SK-N-SH (cell line): ENCODE results near the gene ABHD17C. TPM values are rescaled to one million over a fixed set of nuclear protein-coding genes. Genes with fewer than 3 reads are reported as not detected.

Experiments
- CTCF ChIA-PET: fragments of 300-600, 350-600 bp; formaldehyde crosslinking; extraction: SDS; loops from one replicate; lab custom pipeline; 2021; lab: Yijun Ruan, JAX
- POLR2A ChIA-PET: fragments of 350-600 bp; sonication (Branson Sonifier 250); formaldehyde crosslinking; extraction: SDS; loops from one replicate; lab custom pipeline; 2020; ENCODE audit warnings: antibody characterized with exemption, inconsistent platforms; lab: Yijun Ruan, JAX
- DNase-seq: peaks from one replicate; pipeline ENCODE4 v3.0.0; 2012
- H2AFZ ChIP-seq: fragments of 200-600 bp; sonication (generic); 2 replicates; pipeline ENCODE4 v1.8.1; 2016; ENCODE audit warnings: antibody characterized with exemption, mild to moderate bottlenecking, low read depth
- H3F3A ChIP-seq: fragments of 200-600 bp; sonication (generic); replicated peaks from 2 replicates; pipeline ENCODE3; 2016; ENCODE audit warnings: antibody characterized with exemption, mild to moderate bottlenecking; ENCODE audit not compliant: insufficient read depth
- H3K27ac ChIP-seq, 2 experiments: fragments of 200-500 bp in 1 of 2; fragments of 200-600 bp in 1 of 2; sonication (Bioruptor generic) in 1 of 2; sonication (generic), shearing (Covaris generic) in 1 of 2; 2 replicates each; pipeline versions ENCODE4 v1.5.1 to v1.6.1; 2014 to 2016; ENCODE audit warnings: low read depth in 2 of 2, inconsistent platforms in 1 of 2, low read length in 1 of 2, mild to moderate bottlenecking in 1 of 2, mixed read lengths in 1 of 2
- H3K27me3 ChIP-seq: fragments of 200-600 bp; sonication (generic), shearing (Covaris generic); 2 replicates; pipeline ENCODE4 v1.6.1; 2016; ENCODE audit warnings: mixed run types; ENCODE audit not compliant: insufficient read depth
- H3K36me3 ChIP-seq, 2 experiments: fragments of 200-500 bp in 1 of 2; fragments of 200-600 bp in 1 of 2; sonication (Bioruptor generic) in 1 of 2; sonication (generic) in 1 of 2; replicated peaks in 1 of 2; 2 replicates each; pipeline versions ENCODE3 to v1.5.1; 2014 to 2016; ENCODE audit warnings: low read length in 1 of 2, mild to moderate bottlenecking in 1 of 2; ENCODE audit not compliant: insufficient read depth in 2 of 2, control insufficient read depth in 1 of 2
- H3K4me1 ChIP-seq, 2 experiments: fragments of 200-500 bp in 1 of 2; fragments of 200-600 bp in 1 of 2; sonication (Bioruptor generic) in 1 of 2; sonication (generic), shearing (Covaris generic) in 1 of 2; 2 replicates each; pipeline versions ENCODE4 v1.5.1 to v1.6.1; 2014 to 2016; ENCODE audit warnings: low read depth in 1 of 2, low read length in 1 of 2, mixed run types in 1 of 2; ENCODE audit not compliant: insufficient read depth in 2 of 2, control insufficient read depth in 1 of 2
- H3K4me2 ChIP-seq: fragments of 200-600 bp; sonication (generic), shearing (Covaris generic); 2 replicates; pipeline ENCODE4 v1.6.1; 2017; ENCODE audit warnings: mixed run types
- H3K4me3 ChIP-seq, 2 experiments: fragments of 200-500 bp in 1 of 2; fragments of 200-600 bp in 1 of 2; sonication (Bioruptor generic) in 1 of 2; sonication (generic), shearing (Covaris generic) in 1 of 2; 2 replicates each; pipeline versions ENCODE4 v1.5.1 to v1.8.1; 2014 to 2016; ENCODE audit warnings: low read depth in 2 of 2, inconsistent platforms in 1 of 2, low read length in 1 of 2, mild to moderate bottlenecking in 1 of 2, mixed read lengths in 1 of 2, moderate library complexity in 1 of 2
- H3K79me2 ChIP-seq: fragments of 200-600 bp; sonication (generic); 2 replicates; pipeline ENCODE4 v1.8.1; 2017; ENCODE audit warnings: mild to moderate bottlenecking; ENCODE audit not compliant: insufficient read depth
- H3K9ac ChIP-seq: fragments of 200-600 bp; sonication (generic); 2 replicates; pipeline ENCODE4 v1.6.1; 2017; ENCODE audit warnings: mixed run types
- H3K9me2 ChIP-seq: fragments of 200-600 bp; sonication (generic); 2 replicates; pipeline ENCODE4 v1.6.1; 2017; ENCODE audit warnings: mixed run types
- H3K9me3 ChIP-seq: fragments of 200-600 bp; sonication (generic); 2 replicates; pipeline ENCODE4 v1.6.1; 2017; ENCODE audit warnings: mixed run types, mild to moderate bottlenecking, moderate library complexity
- H4K20me1 ChIP-seq: fragments of 200-600 bp; sonication (generic); 2 replicates; pipeline ENCODE4 v1.6.1; 2017; ENCODE audit warnings: mild to moderate bottlenecking, mixed run types; ENCODE audit not compliant: insufficient read depth
- CHD2 ChIP-seq: fragments of 150-350 bp; IDR thresholded peaks from 2 replicates; pipeline ENCODE4 v1.6.1; 2018; ENCODE audit warnings: low read length; ENCODE audit not compliant: partially characterized antibody
- EP300 ChIP-seq, 2 experiments: IDR thresholded peaks; 2 replicates each; pipeline versions ENCODE4 v1.4.0 to v1.6.1; 2012; ENCODE audit warnings: borderline replicate concordance in 1 of 2, low read depth in 1 of 2, low read length in 1 of 2
- EZH2phosphoT487 ChIP-seq: fragments of 200-600 bp; sonication (generic); IDR thresholded peaks from 2 replicates; pipeline ENCODE4 v1.6.1; 2017; ENCODE audit warnings: low read depth, mixed run types, mild to moderate bottlenecking, antibody characterized with exemption, moderate library complexity, borderline replicate concordance
- FOSL2 ChIP-seq: IDR thresholded peaks from 2 replicates; pipeline ENCODE4 v1.4.0; 2012; ENCODE audit warnings: low read depth, mild to moderate bottlenecking, moderate library complexity, borderline replicate concordance
- FOXJ3 ChIP-seq: sonication (generic); formaldehyde crosslinking; IDR thresholded peaks from 2 replicates; pipeline ENCODE4 v1.5.1; 2020; ENCODE audit warnings: mild to moderate bottlenecking, missing genetic modification reagents
- FOXM1 ChIP-seq: IDR thresholded peaks from 2 replicates; pipeline ENCODE4 v1.4.0; 2012; ENCODE audit warnings: low read depth, mild to moderate bottlenecking
- GABPA ChIP-seq: IDR thresholded peaks from 2 replicates; pipeline ENCODE4 v1.4.0; 2012; ENCODE audit warnings: low read depth, mild to moderate bottlenecking
- IRF3 ChIP-seq: fragments of 150-350 bp; IDR thresholded peaks from 2 replicates; pipeline ENCODE4 v1.6.1; 2016; ENCODE audit warnings: mild to moderate bottlenecking, low read depth, low read length
- JUND ChIP-seq: IDR thresholded peaks from 2 replicates; pipeline ENCODE4 v1.4.0; 2012
- MAX ChIP-seq: IDR thresholded peaks from 2 replicates; pipeline ENCODE4 v1.4.0; 2012; ENCODE audit warnings: low read depth
- MEF2A ChIP-seq: IDR thresholded peaks from 2 replicates; pipeline ENCODE4 v1.4.0; 2012; ENCODE audit warnings: low read depth, borderline replicate concordance
- NFIC ChIP-seq: IDR thresholded peaks from 2 replicates; pipeline ENCODE4 v1.4.0; 2012; ENCODE audit warnings: borderline replicate concordance
- PBX3 ChIP-seq: IDR thresholded peaks from 2 replicates; pipeline ENCODE4; 2012
- RFX5 ChIP-seq: IDR thresholded peaks from 2 replicates; pipeline ENCODE4 v1.6.1; 2012; ENCODE audit warnings: mild to moderate bottlenecking, improper control_type of control experiment, low read length
- RXRA ChIP-seq: IDR thresholded peaks from 2 replicates; pipeline ENCODE4 v1.4.0; 2012; ENCODE audit warnings: low read depth, mild to moderate bottlenecking, borderline replicate concordance
- SIN3A ChIP-seq: IDR thresholded peaks from 2 replicates; pipeline ENCODE4 v1.6.1; 2012; ENCODE audit warnings: low read depth, mild to moderate bottlenecking, low read length, moderate library complexity, borderline replicate concordance
- SMC3 ChIP-seq: IDR thresholded peaks from 2 replicates; pipeline ENCODE4 v1.6.1; 2012; ENCODE audit warnings: low read depth, low read length, improper control_type of control experiment
- TCF12 ChIP-seq: IDR thresholded peaks from 2 replicates; pipeline ENCODE4 v1.4.0; 2012
- TEAD4 ChIP-seq: IDR thresholded peaks from 2 replicates; pipeline ENCODE4 v1.4.0; 2012; ENCODE audit warnings: mild to moderate bottlenecking, borderline replicate concordance; ENCODE audit not compliant: insufficient read depth
- USF1 ChIP-seq: IDR thresholded peaks from 2 replicates; pipeline ENCODE4 v1.4.0; 2012; ENCODE audit warnings: low read depth, borderline replicate concordance
- WGBS: methylation state at CpG from one replicate; pipeline ENCODE4 v1.1.6; 2017; ENCODE audit warnings: low lambda C conversion rate; 5-methylcytosine and 5-hydroxymethylcytosine counted together
- polyA plus RNA-seq, 3 experiments: library from polyadenylated mRNA; depleted of rRNA; stranded (reverse); fragments of >200 nt; gene quantifications; 2 replicates each; pipeline ENCODE4 v1.2.3, GENCODE V29; 2012
- TF ChIP-seq, protein P1 (sequence below): IDR thresholded peaks from 2 replicates; pipeline ENCODE4 v1.6.1; 2012; ENCODE audit warnings: mild to moderate bottlenecking, low read depth, low read length, moderate library complexity

The ABHD17C gene
- polyA plus RNA-seq, 1 of the 3 experiments (the other 2 are of a cell fraction): 11.7 TPM

DNA sequence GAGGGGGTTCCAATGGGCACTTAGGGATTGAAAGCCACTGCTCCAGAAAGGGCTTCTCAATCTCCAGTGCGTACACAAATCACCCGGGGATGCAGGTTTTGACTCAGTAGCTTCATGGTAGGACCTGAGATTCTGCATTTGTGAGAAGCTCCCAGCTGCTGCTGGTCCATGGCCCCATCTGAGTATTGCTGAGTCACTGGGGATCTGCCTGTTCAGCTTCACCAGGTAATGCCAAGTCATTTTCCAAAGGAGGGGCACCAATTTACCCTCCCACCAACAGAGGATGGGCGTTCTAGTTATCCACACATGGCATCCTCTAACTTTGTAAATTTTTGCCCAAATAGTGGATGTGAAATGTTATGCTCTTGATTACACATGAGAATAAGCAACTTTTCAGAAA lies 71.2 kb downstream of the ABHD17C start:
- Histone ChIP-seq H3K4me2 (no peak overlapping the region), H3K27ac (no peak overlapping the region), H3F3A (no peaks in the 10 kb centered on the region), H3K9me2 (no peaks in the 10 kb centered on the region), H4K20me1 (no peaks in the 10 kb centered on the region), H3K79me2 (no peaks in the 10 kb centered on the region), H3K36me3 (no peaks in the 10 kb centered on the region), H3K9me3 (no peaks in the 10 kb centered on the region), H2AFZ (no peak overlapping the region), H3K9ac (no peak overlapping the region), H3K4me1 (no peaks in the 10 kb centered on the region), H3K4me3 (no peak overlapping the region), H3K27me3 (no peaks in the 10 kb centered on the region)
- TF ChIP-seq IRF3 (no peak), RXRA (no peak), SIN3A (no peak), EP300 (IDR thresholded peaks at IDR 0.05; ENCODE audit: borderline replicate concordance in 1 of 2, low read depth in 1 of 2, low read length in 1 of 2) (no peak), TEAD4 (no peak), JUND (no peak), FOXJ3 (CRISPR knock-in tag) (no peak), MAX (no peak), USF1 (no peak)
- CTCF ChIA-PET: interaction anchor here (1.0 to 4.2 kb wide), 3 partner anchors 11 to 311 kb away, joined by 3 to 24 read pairs (median 17); no protein-coding TSS in a partner anchor
- DNase-seq: no peak
- POLR2A ChIA-PET: no interaction called here
- 100% methylated on average over 2 of the region's 3 CpGs for WGBS

- no peak for DNase-seq
- H4K20me1 ChIP-seq: no peaks in the 10 kb centered on the region
- POLR2A ChIA-PET: no interaction called here
- H3F3A ChIP-seq: no peaks in the 10 kb centered on the region
- CTCF ChIA-PET: interaction anchor here (0.7 to 4.2 kb wide), 4 partner anchors 9 to 200 kb away, joined by 3 to 24 read pairs (median 10); partner anchors contain the start of gene CEMIP
- no peak overlapping the region for H3K27ac ChIP-seq
- H3K4me3 ChIP-seq: no peak overlapping the region
- H3K4me1 ChIP-seq: no peaks in the 10 kb centered on the region; a peak in 1 of 4 replicates
- no peaks in the 10 kb centered on the region for H3K9me2 ChIP-seq
- no peaks in the 10 kb centered on the region for H3K27me3 ChIP-seq
- H3K4me2 ChIP-seq: no peak overlapping the region
- H3K79me2 ChIP-seq: no peaks in the 10 kb centered on the region
- no peaks in the 10 kb centered on the region for H3K36me3 ChIP-seq
- no peak overlapping the region for H2AFZ ChIP-seq
- no peaks in the 10 kb centered on the region for H3K9me3 ChIP-seq
- no peak overlapping the region for H3K9ac ChIP-seq
- 85% methylated on average over 1 of the region's 1 CpG for WGBS
- no peak for TF ChIP-seq SIN3A
- no peak for TF ChIP-seq RFX5
- no peak for TF ChIP-seq FOXJ3 (CRISPR knock-in tag)
- no peak for TF ChIP-seq MAX
- TF ChIP-seq FOSL2: no peak
- no peak for TF ChIP-seq MEF2A
- no peak for TF ChIP-seq GABPA
- TF ChIP-seq CHD2: no peak
- no peak for TF ChIP-seq EZH2phosphoT487
- TF ChIP-seq TEAD4: no peak
- TF ChIP-seq JUND: no peak
- TF ChIP-seq, protein P1, sequence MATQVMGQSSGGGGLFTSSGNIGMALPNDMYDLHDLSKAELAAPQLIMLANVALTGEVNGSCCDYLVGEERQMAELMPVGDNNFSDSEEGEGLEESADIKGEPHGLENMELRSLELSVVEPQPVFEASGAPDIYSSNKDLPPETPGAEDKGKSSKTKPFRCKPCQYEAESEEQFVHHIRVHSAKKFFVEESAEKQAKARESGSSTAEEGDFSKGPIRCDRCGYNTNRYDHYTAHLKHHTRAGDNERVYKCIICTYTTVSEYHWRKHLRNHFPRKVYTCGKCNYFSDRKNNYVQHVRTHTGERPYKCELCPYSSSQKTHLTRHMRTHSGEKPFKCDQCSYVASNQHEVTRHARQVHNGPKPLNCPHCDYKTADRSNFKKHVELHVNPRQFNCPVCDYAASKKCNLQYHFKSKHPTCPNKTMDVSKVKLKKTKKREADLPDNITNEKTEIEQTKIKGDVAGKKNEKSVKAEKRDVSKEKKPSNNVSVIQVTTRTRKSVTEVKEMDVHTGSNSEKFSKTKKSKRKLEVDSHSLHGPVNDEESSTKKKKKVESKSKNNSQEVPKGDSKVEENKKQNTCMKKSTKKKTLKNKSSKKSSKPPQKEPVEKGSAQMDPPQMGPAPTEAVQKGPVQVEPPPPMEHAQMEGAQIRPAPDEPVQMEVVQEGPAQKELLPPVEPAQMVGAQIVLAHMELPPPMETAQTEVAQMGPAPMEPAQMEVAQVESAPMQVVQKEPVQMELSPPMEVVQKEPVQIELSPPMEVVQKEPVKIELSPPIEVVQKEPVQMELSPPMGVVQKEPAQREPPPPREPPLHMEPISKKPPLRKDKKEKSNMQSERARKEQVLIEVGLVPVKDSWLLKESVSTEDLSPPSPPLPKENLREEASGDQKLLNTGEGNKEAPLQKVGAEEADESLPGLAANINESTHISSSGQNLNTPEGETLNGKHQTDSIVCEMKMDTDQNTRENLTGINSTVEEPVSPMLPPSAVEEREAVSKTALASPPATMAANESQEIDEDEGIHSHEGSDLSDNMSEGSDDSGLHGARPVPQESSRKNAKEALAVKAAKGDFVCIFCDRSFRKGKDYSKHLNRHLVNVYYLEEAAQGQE: no peak
- no peak for TF ChIP-seq SMC3
- TF ChIP-seq TCF12: no peak
- TF ChIP-seq FOXM1: no peak
- TF ChIP-seq NFIC: no peak
- TF ChIP-seq PBX3: no peak
These were observed 73.0 kb downstream of the ABHD17C start for GRCh38 chr15:80768158-80768557.
